Osteoblast (primary cell): Measurements from ENCODE around the gene GTF3C2. TPM values are rescaled to one million over a fixed set of nuclear protein-coding genes. Genes with fewer than 3 reads are reported as not detected.

Source experiments
- DNase-seq: peaks from one replicate; pipeline ENCODE4 v3.0.0; 2011; ENCODE audit warnings: low spot score, mixed read lengths; ENCODE audit not compliant: insufficient read length; ENCODE audit errors: missing footprints
- H2AFZ ChIP-seq: 2 replicates; pipeline ENCODE4 v1.6.0; 2011; ENCODE audit warnings: mild to moderate bottlenecking, low read length
- H3K27ac ChIP-seq: 2 replicates; pipeline ENCODE4 v1.5.1; 2011; ENCODE audit warnings: mild to moderate bottlenecking, low read depth, low read length, moderate library complexity
- H3K27me3 ChIP-seq: 2 replicates; pipeline ENCODE4 v1.6.0; 2012; ENCODE audit warnings: mild to moderate bottlenecking, control low read depth, inconsistent platforms, low read length, moderate library complexity; ENCODE audit not compliant: insufficient read depth
- H3K36me3 ChIP-seq: 2 replicates; pipeline ENCODE4 v1.5.1; 2011; ENCODE audit warnings: mild to moderate bottlenecking, low read length, control low read depth, moderate library complexity; ENCODE audit not compliant: insufficient read depth
- H3K4me1 ChIP-seq: 2 replicates; pipeline ENCODE4 v1.5.1; 2011; ENCODE audit warnings: mild to moderate bottlenecking, low read length, control low read depth, moderate library complexity; ENCODE audit not compliant: insufficient read depth
- H3K4me2 ChIP-seq: 2 replicates; pipeline ENCODE4 v1.6.0; 2011; ENCODE audit warnings: mild to moderate bottlenecking, low read length; ENCODE audit not compliant: insufficient read depth
- H3K4me3 ChIP-seq: fragments of 200-600 bp; sonication (generic); 3 replicates; pipeline ENCODE4 v1.5.1; 2012; ENCODE audit warnings: mild to moderate bottlenecking, low read length, inconsistent platforms; ENCODE audit not compliant: insufficient read depth
- H3K79me2 ChIP-seq: 2 replicates; pipeline ENCODE4 v1.6.0; 2012; ENCODE audit warnings: mild to moderate bottlenecking, low read length, control low read depth, inconsistent platforms; ENCODE audit not compliant: insufficient read depth
- H3K9me3 ChIP-seq: 2 replicates; pipeline ENCODE4 v1.5.1; 2011; ENCODE audit warnings: low read depth, low read length, control low read depth
- H4K20me1 ChIP-seq: 2 replicates; pipeline ENCODE4 v1.6.0; 2012; ENCODE audit warnings: mild to moderate bottlenecking, low read length, control low read depth; ENCODE audit not compliant: insufficient read depth
- CTCF ChIP-seq: IDR thresholded peaks from 2 replicates; pipeline ENCODE4 v1.5.1; 2011; ENCODE audit warnings: mild to moderate bottlenecking, low read depth, low read length, moderate library complexity; ENCODE audit errors: extremely low read depth
- total RNA-seq: library from RNA; depleted of rRNA; stranded (reverse); fragments of >200 nt; gene quantifications from 2 replicates; pipeline ENCODE4 v1.2.3, GENCODE V29; 2012

Gene GTF3C2
- total RNA-seq, 1 donor, result 34.4 TPM

DNA sequence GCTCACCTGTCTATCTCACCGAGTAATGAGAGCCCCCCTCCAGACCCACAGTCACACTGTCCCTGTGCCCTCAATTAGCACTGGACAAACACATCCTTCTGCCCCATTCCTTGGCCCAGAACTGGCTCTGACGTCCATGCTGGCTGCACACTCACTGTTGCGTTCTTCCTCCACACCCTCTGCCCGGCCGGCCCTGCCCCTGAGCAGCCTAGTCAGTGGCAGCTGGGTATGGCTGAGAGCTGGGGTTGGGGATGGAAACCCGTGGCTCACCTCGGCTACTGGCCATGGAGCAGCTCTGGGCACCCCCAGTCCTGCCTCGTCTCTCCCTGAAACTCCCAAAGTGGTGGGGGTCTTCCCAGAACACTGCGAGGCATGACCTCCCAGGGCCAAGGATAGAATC lies 41.9 kb downstream of the GTF3C2 start:
- Histone ChIP-seq H3K27ac (no peak overlapping the region), H3K4me1 (no peaks in the 10 kb centered on the region), H3K4me3 (no peak overlapping the region), H2AFZ (no peak overlapping the region), H4K20me1 (peaks cover 52% of the 10 kb centered on the region), H3K36me3 (peaks cover 26% of the 10 kb centered on the region), H3K4me2 (no peak overlapping the region), H3K27me3 (no peaks in the 10 kb centered on the region), H3K9me3 (no peaks in the 10 kb centered on the region), H3K79me2 (peaks cover 9% of the 10 kb centered on the region)
- no peak for TF ChIP-seq CTCF
- peak; percentile 49 for DNase-seq

DNA sequence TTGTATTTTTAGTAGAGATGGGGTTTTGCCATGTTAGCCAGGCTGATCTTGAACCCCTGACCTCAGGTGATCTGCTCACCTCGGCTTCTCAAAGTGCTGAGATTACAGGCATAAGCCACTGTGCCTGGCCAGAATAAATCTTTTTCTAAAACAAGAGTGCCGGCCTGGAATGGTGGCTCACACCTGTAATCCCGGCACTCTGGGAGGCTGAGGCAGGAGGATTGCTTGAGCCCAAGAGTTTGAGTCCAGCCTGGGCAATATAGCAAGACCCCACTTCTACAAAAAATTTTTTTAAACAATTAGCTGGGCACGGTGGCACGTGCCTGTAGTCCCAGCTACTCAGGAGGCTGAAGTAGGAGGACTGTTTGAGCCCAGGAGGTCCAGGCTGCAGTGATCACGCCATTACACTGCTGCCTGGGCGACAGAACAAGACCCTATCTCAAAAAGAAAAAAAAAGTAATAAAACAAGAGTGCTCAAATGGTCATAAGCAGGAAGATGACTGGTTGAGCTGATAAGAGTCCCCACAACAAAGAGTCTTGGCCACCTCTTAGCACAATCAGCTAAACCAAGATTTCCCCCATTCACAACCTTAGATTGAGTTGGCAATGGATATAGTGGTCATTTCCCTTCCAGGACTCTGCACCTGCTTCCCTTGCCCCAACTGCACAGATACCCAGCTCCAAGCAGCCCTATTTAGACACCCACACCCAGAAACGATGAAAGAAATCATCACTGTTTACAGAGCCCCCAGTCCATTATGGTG lies 42.5 kb downstream of the GTF3C2 start:
- DNase-seq, result peak; percentile 30
- Histone ChIP-seq H3K36me3 (peaks cover 33% of the 10 kb centered on the region), H2AFZ (no peak overlapping the region), H4K20me1 (peaks cover 54% of the 10 kb centered on the region), H3K27me3 (peaks cover 2% of the 10 kb centered on the region), H3K4me1 (no peaks in the 10 kb centered on the region), H3K79me2 (peaks cover 4% of the 10 kb centered on the region), H3K27ac (no peak overlapping the region), H3K4me3 (no peak overlapping the region), H3K9me3 (no peaks in the 10 kb centered on the region), H3K4me2 (no peak overlapping the region)
- no peak for TF ChIP-seq CTCF

- Histone ChIP-seq H3K79me2 (no peaks in the 10 kb centered on the region), H3K4me1 (no peaks in the 10 kb centered on the region), H3K9me3 (no peaks in the 10 kb centered on the region), H3K36me3 (peaks cover 30% of the 10 kb centered on the region), H2AFZ (no peak overlapping the region), H3K4me3 (no peak overlapping the region), H3K4me2 (no peak overlapping the region), H4K20me1 (peaks cover 55% of the 10 kb centered on the region), H3K27me3 (peaks cover 21% of the 10 kb centered on the region), H3K27ac (no peak overlapping the region)
- no peak for TF ChIP-seq CTCF
- DNase-seq, result peak; percentile 53
Observed at GRCh38 chr2:27312152-27312551, 44.4 kb downstream of the GTF3C2 start.

DNA sequence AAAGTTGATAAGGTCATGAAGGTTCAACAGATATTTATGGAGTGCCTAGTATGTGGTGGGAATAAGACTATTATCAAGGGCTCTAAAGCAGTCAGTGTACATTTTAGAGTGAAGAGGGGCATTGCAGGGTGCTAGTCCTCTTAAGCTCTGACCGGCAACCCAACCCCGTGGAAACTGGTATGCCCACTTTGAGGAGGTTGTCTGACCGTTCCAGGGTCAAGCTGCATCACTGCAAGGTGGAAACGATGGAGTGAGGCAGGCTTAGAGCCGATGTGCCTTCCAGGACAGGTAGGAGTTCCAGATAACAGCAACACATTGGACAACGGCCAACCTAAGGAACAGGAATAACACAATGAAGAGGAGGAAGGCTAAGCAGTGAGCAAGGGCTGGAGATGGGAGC lies 46.9 kb downstream of the GTF3C2 start:
- DNase-seq, result peak; percentile 63
- H3K27me3 ChIP-seq, result peaks cover 43% of the 10 kb centered on the region
- no peak overlapping the region for H3K4me2 ChIP-seq
- no peak for TF ChIP-seq CTCF
- H4K20me1 ChIP-seq, result peaks cover 37% of the 10 kb centered on the region
- peaks cover 17% of the 10 kb centered on the region for H3K36me3 ChIP-seq
- no peaks in the 10 kb centered on the region for H3K4me1 ChIP-seq
- H3K4me3 ChIP-seq, result no peak overlapping the region
- no peak overlapping the region for H2AFZ ChIP-seq
- H3K79me2 ChIP-seq, result no peaks in the 10 kb centered on the region
- H3K27ac ChIP-seq, result no peak overlapping the region
- no peaks in the 10 kb centered on the region for H3K9me3 ChIP-seq
